ENCODE results near the gene CHCHD3. TPM values are rescaled to one million over a fixed set of nuclear protein-coding genes. Genes with fewer than 3 reads are reported as not detected.

CHCHD3 gene
- total RNA-seq, 4 donors from 2014 or later = 27.9 to 39.0 (median 34.5) TPM

DNA sequence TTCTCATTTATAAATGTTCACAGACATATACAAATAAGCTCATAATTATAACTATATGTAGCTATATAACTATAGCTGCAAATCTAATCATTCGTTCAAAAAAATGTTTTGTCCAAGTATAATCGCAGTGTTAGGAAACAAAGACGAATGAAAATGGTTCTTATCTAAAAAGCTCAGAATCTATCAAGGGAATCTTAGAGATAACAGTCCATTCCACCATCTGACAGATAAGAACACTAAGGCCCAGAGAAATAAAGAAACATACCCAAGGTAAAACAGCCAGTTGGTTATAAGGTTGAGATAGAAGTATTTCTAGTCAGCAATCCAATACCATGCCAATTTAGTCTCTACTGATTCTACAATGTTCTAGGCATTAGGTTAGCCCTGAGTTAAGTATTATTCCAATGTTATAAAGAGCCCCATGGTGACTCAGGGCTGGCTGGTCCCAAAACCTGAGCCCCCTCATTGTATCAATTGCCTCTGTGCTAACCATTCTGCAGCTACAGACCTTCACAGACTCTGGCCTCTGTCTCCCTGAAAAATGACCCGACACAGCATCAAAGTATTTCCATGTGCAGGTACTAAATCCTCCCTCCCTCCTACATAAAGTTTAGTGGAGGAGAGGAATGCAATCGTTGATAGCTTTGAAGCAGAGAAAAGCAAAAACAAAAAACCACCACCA, 30.0 kb downstream of the CHCHD3 start:
- TF ChIP-seq, protein P1, sequence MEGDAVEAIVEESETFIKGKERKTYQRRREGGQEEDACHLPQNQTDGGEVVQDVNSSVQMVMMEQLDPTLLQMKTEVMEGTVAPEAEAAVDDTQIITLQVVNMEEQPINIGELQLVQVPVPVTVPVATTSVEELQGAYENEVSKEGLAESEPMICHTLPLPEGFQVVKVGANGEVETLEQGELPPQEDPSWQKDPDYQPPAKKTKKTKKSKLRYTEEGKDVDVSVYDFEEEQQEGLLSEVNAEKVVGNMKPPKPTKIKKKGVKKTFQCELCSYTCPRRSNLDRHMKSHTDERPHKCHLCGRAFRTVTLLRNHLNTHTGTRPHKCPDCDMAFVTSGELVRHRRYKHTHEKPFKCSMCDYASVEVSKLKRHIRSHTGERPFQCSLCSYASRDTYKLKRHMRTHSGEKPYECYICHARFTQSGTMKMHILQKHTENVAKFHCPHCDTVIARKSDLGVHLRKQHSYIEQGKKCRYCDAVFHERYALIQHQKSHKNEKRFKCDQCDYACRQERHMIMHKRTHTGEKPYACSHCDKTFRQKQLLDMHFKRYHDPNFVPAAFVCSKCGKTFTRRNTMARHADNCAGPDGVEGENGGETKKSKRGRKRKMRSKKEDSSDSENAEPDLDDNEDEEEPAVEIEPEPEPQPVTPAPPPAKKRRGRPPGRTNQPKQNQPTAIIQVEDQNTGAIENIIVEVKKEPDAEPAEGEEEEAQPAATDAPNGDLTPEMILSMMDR (IDR thresholded peaks at IDR 0.05) = no peak
- TF ChIP-seq POLR2A (IDR thresholded peaks at IDR 0.05) = no peak
- intact Hi-C loops (cut with DNase I; ENCODE audit: low total_unique reads) = no loop called here
- H3K4me3 ChIP-seq (ENCODE audit: low read depth, poor library complexity, severe bottlenecking) = no peak overlapping the region
- DNase-seq (ENCODE audit: low spot score in 2 of 2) = no peak
- 81 to 89% methylated on average over 5 of the region's 5 CpGs for WGBS, 2 donors

DNA sequence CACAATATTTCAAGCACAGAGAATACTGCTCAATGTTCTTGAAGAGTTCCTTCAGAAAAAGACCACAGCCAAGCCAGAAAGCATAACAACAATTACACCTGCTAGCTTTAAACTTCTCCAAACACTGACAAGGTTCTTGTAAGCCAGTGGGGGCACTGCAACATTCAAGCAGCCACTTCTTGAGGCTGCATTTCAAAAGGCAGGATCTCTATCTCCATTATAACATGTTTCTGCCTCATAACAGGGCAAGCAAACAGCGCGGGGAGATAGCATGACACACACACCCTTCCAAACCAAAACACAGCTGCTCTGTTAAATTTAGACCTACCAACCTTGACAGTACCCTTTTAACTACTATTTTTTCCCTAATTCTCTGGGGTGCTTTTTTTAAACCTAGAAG, 30.8 kb downstream of the CHCHD3 start:
- DNase-seq (ENCODE audit: low spot score in 2 of 2) = no peak
- 57 to 70% methylated on average over 2 of the region's 2 CpGs for WGBS, 2 donors
- H3K4me3 ChIP-seq (ENCODE audit: low read depth, poor library complexity, severe bottlenecking) = no peak overlapping the region
- intact Hi-C loops (cut with DNase I; ENCODE audit: low total_unique reads) = no loop called here
- no peak for TF ChIP-seq POLR2A (IDR thresholded peaks at IDR 0.05)
- TF ChIP-seq, protein P1 (IDR thresholded peaks at IDR 0.05) = no peak

DNA sequence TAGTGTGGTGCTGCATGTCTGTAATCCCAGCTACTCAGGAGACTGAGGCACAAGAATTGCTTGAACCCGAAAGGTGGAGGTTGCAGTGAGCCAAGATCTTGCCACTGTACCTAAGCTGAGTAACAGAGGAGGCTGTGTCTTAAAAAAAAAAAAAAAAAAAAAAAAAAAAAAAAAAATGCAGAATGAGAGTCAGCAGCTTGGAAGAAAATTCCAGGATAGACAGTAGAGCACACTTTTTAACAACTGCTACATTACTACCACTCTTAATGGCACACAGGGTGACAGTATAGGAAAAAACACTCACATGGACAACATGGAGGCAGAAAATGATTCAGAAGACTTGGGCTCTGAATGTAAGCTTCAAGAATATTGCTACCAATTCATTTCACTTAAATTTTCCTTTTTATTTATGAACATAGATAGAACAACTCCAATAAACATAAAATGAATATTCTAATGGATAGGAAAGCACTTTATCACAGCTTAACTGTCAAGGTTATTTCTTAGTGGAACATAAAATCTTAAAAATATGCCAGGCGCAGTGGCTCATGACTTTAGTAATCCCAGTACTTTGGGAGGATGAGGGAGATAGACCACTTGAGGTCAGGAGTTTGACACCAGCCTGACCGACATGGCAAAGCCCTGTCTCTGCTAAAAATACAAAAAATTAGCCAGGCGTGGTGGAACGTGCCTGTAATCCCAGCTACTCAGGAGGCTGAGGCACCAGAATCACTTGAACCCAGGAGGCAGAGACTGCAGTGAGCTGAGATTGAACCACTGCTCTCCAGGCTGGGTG, 31.5 kb downstream of the CHCHD3 start:
- no peak overlapping the region for H3K4me3 ChIP-seq (ENCODE audit: low read depth, poor library complexity, severe bottlenecking)
- 85 to 91% methylated on average over 5 of the region's 5 CpGs for WGBS, 2 donors
- TF ChIP-seq, protein P1 (IDR thresholded peaks at IDR 0.05) = no peak
- no peak for TF ChIP-seq POLR2A (IDR thresholded peaks at IDR 0.05)
- intact Hi-C loops (cut with DNase I; ENCODE audit: low total_unique reads) = no loop called here
- DNase-seq (ENCODE audit: low spot score in 2 of 2) = no peak

DNA sequence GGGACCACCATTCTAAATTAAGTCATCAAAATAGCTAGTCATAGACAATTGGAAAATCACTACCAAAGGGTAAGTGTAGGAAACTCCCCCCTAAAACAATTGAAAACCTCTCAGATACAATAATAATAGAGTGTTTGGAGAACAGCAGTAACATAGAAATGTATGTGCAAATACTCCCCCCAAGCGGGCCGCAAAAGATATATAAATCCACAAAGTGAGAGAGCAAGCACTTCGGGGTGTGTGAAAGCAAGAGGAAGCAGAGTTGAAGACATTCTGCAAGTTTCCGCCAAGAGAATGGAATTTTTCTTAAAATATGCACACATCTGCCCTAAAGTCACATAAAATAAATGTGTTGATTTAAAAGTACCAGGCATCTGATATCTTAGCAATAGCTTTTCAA, 33.3 kb downstream of the CHCHD3 start:
- WGBS, 2 donors = 87 to 91% methylated on average over 4 of the region's 4 CpGs
- intact Hi-C loops (cut with DNase I; ENCODE audit: low total_unique reads) = no loop called here
- TF ChIP-seq, protein P1 (IDR thresholded peaks at IDR 0.05) = no peak
- no peak for TF ChIP-seq POLR2A (IDR thresholded peaks at IDR 0.05)
- H3K4me3 ChIP-seq (ENCODE audit: low read depth, poor library complexity, severe bottlenecking) = no peak overlapping the region
- no peak for DNase-seq (ENCODE audit: low spot score in 2 of 2)

DNA sequence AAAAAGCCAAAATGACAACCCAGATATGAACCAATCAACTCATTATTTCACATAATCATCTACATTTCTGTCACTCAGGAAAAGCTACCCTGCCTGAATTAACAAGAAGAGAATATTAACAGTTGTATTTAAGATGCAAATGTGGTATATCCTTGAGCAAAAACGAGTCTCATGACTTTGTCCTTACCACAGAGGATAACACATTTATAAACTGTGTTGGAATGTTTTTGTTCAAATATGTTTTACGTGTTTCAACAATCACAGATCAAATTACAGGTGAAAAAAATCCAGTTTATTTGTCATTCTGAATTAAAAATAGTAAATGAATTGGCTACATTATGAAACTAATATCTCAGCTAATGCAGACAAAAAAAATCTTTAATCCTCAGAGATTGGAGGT, 34.6 kb downstream of the CHCHD3 start:
- intact Hi-C loops (cut with DNase I; ENCODE audit: low total_unique reads) = no loop called here
- no peak for DNase-seq (ENCODE audit: low spot score in 2 of 2)
- TF ChIP-seq POLR2A (IDR thresholded peaks at IDR 0.05) = no peak
- TF ChIP-seq, protein P1 (IDR thresholded peaks at IDR 0.05) = no peak
- 72 to 77% methylated on average over 2 of the region's 2 CpGs for WGBS, 2 donors
- no peak overlapping the region for H3K4me3 ChIP-seq (ENCODE audit: low read depth, poor library complexity, severe bottlenecking)

All from lower leg skin (tissue), 4 donors.